GM23338 (cell line): ENCODE measurements around the gene DNAJA1. TPM values are rescaled to one million over a fixed set of nuclear protein-coding genes. Genes with fewer than 3 reads are reported as not detected.
A peak's percentile ranks its signal among the peaks of the same experiment; 100 is the strongest.

ENCODE experiments used
- ATAC-seq: fragments of 200-7000 bp; cut with Tn5 transposase; 3 replicates; pipeline ENCODE4 v1.9.1; 2020
- DNase-seq: peaks from one replicate; pipeline ENCODE4 v3.0.0-alpha.2; 2015; ENCODE audit warnings: low spot score
- H2AFZ ChIP-seq: fragments of 200-600 bp; sonication (generic); 2 replicates; pipeline ENCODE4 v1.8.0; 2016; ENCODE audit warnings: antibody characterized with exemption, mild to moderate bottlenecking, moderate library complexity
- H3F3A ChIP-seq: fragments of 200-600 bp; sonication (generic); replicated peaks from 2 replicates; pipeline ENCODE4 v1.8.0; 2017; ENCODE audit warnings: antibody characterized with exemption, mixed run types, low read depth
- H3K27ac ChIP-seq: fragments of 200-600 bp; sonication (generic); 2 replicates; pipeline ENCODE4 v1.6.1; 2016; ENCODE audit warnings: low read depth
- H3K27me3 ChIP-seq: fragments of 200-600 bp; sonication (generic); 2 replicates; pipeline ENCODE4 v1.8.0; 2016; ENCODE audit warnings: mild to moderate bottlenecking, mixed run types, moderate library complexity; ENCODE audit not compliant: insufficient read depth
- H3K36me3 ChIP-seq: fragments of 200-600 bp; sonication (generic); 2 replicates; pipeline ENCODE4 v1.8.0; 2016; ENCODE audit warnings: mild to moderate bottlenecking; ENCODE audit not compliant: insufficient read depth
- H3K4me1 ChIP-seq: fragments of 200-600 bp; sonication (generic); 2 replicates; pipeline ENCODE4 v1.8.0; 2016; ENCODE audit warnings: mild to moderate bottlenecking, moderate library complexity; ENCODE audit not compliant: insufficient read depth
- H3K4me2 ChIP-seq: fragments of 200-600 bp; sonication (generic); 2 replicates; pipeline ENCODE4 v1.7.1; 2017; ENCODE audit warnings: mixed run types
- H3K4me3 ChIP-seq: fragments of 200-600 bp; sonication (generic); 2 replicates; pipeline ENCODE4 v1.6.1; 2016; ENCODE audit warnings: mixed run types
- H3K79me2 ChIP-seq: fragments of 200-600 bp; sonication (generic); replicated peaks from 2 replicates; pipeline ENCODE4 v1.8.0; 2017; ENCODE audit warnings: mild to moderate bottlenecking; ENCODE audit not compliant: insufficient read depth
- H3K9me2 ChIP-seq: fragments of 200-600 bp; sonication (generic); 2 replicates; pipeline ENCODE4 v1.8.0; 2017; ENCODE audit not compliant: insufficient read depth
- H4K20me1 ChIP-seq: fragments of 200-600 bp; sonication (generic); replicated peaks from 2 replicates; pipeline ENCODE4 v1.8.0; 2017; ENCODE audit warnings: mild to moderate bottlenecking; ENCODE audit not compliant: insufficient read depth
- H3K27ac Mint-ChIP-seq: 2 replicates; pipeline ENCODE4 v1.8.0; 2020; ENCODE audit warnings: inconsistent platforms, mild to moderate bottlenecking, moderate library complexity, mixed read lengths
- H3K27me3 Mint-ChIP-seq: 3 replicates; pipeline ENCODE4 v1.8.0; 2022; ENCODE audit warnings: low read depth, mild to moderate bottlenecking, moderate library complexity, mixed read lengths, inconsistent platforms; ENCODE audit not compliant: insufficient read depth, poor library complexity
- H3K36me3 Mint-ChIP-seq: 3 replicates; pipeline ENCODE4 v1.8.0; 2021; ENCODE audit warnings: low read depth, mild to moderate bottlenecking, inconsistent platforms, moderate library complexity, mixed read lengths
- H3K4me1 Mint-ChIP-seq: 3 replicates; pipeline ENCODE4 v1.8.0; 2020; ENCODE audit warnings: mild to moderate bottlenecking, inconsistent platforms, mixed read lengths
- H3K4me3 Mint-ChIP-seq: 3 replicates; pipeline ENCODE4 v1.8.0; 2021; ENCODE audit warnings: moderate library complexity, mild to moderate bottlenecking, inconsistent platforms, mixed read lengths
- H3K9me3 Mint-ChIP-seq: 3 replicates; pipeline ENCODE4 v1.8.0; 2020; ENCODE audit warnings: moderate library complexity, mild to moderate bottlenecking, inconsistent platforms, mixed read lengths
- EZH2 ChIP-seq: fragments of 200-600 bp; sonication (generic); IDR thresholded peaks from one replicate; pipeline ENCODE4 v1.8.0; 2017; ENCODE audit warnings: antibody characterized with exemption, mild to moderate bottlenecking, low read depth; ENCODE audit not compliant: unreplicated experiment
- JUNB ChIP-seq: IDR thresholded peaks from one replicate; pipeline ENCODE4 v1.6.1; 2016; ENCODE audit warnings: antibody characterized with exemption; ENCODE audit not compliant: unreplicated experiment
- NANOG ChIP-seq: IDR thresholded peaks from 2 replicates; pipeline ENCODE4 v1.6.1; 2016; ENCODE audit warnings: antibody characterized with exemption, borderline replicate concordance
- ZNF114 ChIP-seq: fragments of 250-450 bp; sonication (Bioruptor Pico); IDR thresholded peaks from 2 replicates; pipeline ENCODE4 v1.5.0; 2020; ENCODE audit warnings: mild to moderate bottlenecking, moderate library complexity
- ZNF462 ChIP-seq: fragments of 250-450 bp; sonication (Bioruptor Pico); IDR thresholded peaks from 2 replicates; pipeline ENCODE4 v1.5.0; 2020; ENCODE audit warnings: mild to moderate bottlenecking, moderate library complexity
- polyA plus RNA-seq: library from polyadenylated mRNA; unstranded; fragments of >200 nt; fragmentation: Nextera tagmentation; extraction: Ambion mirVana; gene quantifications from 2 replicates; pipeline ENCODE4 v1.2.1, GENCODE V29; 2016
- total RNA-seq: library from RNA; depleted of rRNA; stranded (reverse); fragments of >200 nt; shearing (Covaris generic); gene quantifications from 2 replicates; pipeline ENCODE4 v1.2.3, GENCODE V29; 2014

Gene DNAJA1
- total and polyA plus RNA-seq, 2 experiments from 2014 or later, result 95.4 to 115 TPM

GRCh38 chr9:33013962-33014664 is 11.0 kb upstream of the DNAJA1 start:
- Mint-ChIP-seq H3K36me3 (peaks cover 4% of the 10 kb centered on the region; the same call in 1 of the 3 replicates), H3K9me3 (no peaks in the 10 kb centered on the region), H3K27ac (peak overlapping the region; percentile 92; the same call in 1 of the 2 replicates), H3K27me3 (peaks cover 6% of the 10 kb centered on the region), H3K4me1 (peaks cover 29% of the 10 kb centered on the region), H3K4me3 (peak overlapping the region; percentile 22; the same call in 1 of the 3 replicates)
- Histone ChIP-seq H3K4me2 (peak overlapping the region; percentile 35), H4K20me1 (no peaks in the 10 kb centered on the region; the same call in 1 of the 2 replicates), H3K36me3 (no peaks in the 10 kb centered on the region), H3K9me2 (no peaks in the 10 kb centered on the region), H3K4me3 (no peak overlapping the region), H3K79me2 (peaks cover 16% of the 10 kb centered on the region; the same call in 1 of the 2 replicates), H3K4me1 (peaks cover 34% of the 10 kb centered on the region), H3K27ac (peak overlapping the region; percentile 89), H2AFZ (no peak overlapping the region), H3K27me3 (no peaks in the 10 kb centered on the region), H3F3A (peaks cover 5% of the 10 kb centered on the region; the same call in 1 of the 2 replicates)
- peak; percentile 85 for ATAC-seq
- DNase-seq, result peak; percentile 33
- TF ChIP-seq JUNB (no peak), NANOG (0 out of 2 replicates have a peak, but pooled peaks have one; percentile 18), ZNF114 (CRISPR knock-in tag) (no peak), EZH2 (no peak), ZNF462 (no peak; the same call in 1 of the 2 replicates)
